ENCODE data around the gene RAB11FIP4. TPM values are rescaled to one million over a fixed set of nuclear protein-coding genes. Genes with fewer than 3 reads are reported as not detected.

Gene RAB11FIP4
- total RNA-seq, 3 donors from 2014 or later: 1.9 to 18.7 (median 11.8) TPM

DNA sequence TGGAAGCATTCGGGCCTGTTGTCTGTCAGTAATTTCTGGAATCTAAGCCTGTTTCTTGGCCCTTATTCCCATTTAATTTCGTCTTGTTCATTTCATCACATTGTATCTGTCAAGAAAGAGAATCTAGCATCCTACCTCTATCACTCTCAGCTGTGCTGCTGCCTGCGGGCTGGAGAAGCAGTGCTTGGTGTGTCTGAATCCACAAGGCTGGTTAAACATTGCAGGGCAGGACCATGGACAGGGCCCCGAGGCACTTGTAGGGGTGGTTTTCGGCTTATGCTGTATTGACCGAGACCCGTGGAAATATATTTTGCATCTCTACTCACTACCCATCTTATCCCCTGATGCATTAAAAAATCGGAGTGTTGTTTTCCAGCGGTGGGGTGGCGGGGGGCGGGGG is 3.1 kb downstream of the RAB11FIP4 start:
- Histone ChIP-seq H3K27ac (no peak overlapping the region), H3K9me3 (no peaks in the 10 kb centered on the region), H3K36me3 (no peaks in the 10 kb centered on the region), H3K27me3 (peaks cover 3 to 40% of the 10 kb centered on the region in 2 donors), H3K4me1 (peaks cover 0 to 5% of the 10 kb centered on the region in 2 donors), H3K4me3 (no peak overlapping the region)
- intact Hi-C loops (cut with DNase I; ENCODE audit: low total_unique reads): no loop called here
- DNase-seq (ENCODE audit: low spot score in 2 of 2): no peak
- TF ChIP-seq POLR2A (IDR thresholded peaks at IDR 0.05) (no peak), POLR2AphosphoS5 (IDR thresholded peaks at IDR 0.05) (no peak), CTCF (IDR thresholded peaks at IDR 0.05) (no peak)

DNA sequence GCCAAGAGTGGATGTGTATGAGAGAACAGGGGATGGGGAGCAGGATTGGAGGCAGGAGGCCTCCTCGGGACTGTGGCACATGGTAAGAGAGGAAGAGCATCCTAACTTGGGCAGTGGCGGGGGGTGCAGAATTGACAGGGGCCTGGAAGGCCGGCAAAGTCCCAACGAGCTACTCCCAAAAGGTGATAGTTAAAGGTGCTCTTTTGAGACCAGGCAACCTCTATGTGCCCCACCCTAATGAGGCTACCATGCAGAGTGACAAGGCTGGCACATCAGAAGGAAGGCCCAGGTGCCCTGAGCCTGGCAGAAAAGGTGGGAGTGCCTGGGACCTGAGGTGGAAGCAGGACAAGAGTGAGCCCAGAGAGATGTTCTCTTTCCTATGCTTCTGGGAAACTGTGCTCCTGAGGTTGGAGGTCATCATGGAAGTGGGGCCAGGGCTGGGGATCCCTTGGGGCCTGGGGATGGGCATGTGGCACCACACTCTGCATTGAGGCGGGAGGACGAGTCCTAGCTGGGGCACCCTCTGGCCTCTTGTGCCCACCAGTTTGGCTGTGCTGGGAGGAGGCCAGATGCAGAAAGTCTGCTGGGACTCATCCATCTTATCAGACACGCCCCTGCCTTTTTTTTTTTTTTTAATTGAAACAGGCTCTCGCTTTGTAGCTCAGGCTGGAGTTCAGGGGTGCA is 5.9 kb downstream of the RAB11FIP4 start:
- no peak for DNase-seq (ENCODE audit: low spot score in 2 of 2)

GRCh38 chr17:31398381-31399311 is 7.2 kb downstream of the RAB11FIP4 start:
- Histone ChIP-seq H3K4me3 (no peak overlapping the region), H3K27me3 (peaks cover 0 to 7% of the 10 kb centered on the region in 2 donors), H3K9me3 (no peaks in the 10 kb centered on the region), H3K4me1 (no peaks in the 10 kb centered on the region), H3K36me3 (no peaks in the 10 kb centered on the region), H3K27ac (no peak overlapping the region)
- no peak for TF ChIP-seq POLR2AphosphoS5 (IDR thresholded peaks at IDR 0.05)
- no peak for DNase-seq (ENCODE audit: low spot score in 2 of 2)
- intact Hi-C loops (cut with DNase I; ENCODE audit: low total_unique reads): no loop called here

More for the DNA sequence above, 5.9 kb downstream of the RAB11FIP4 start:
- intact Hi-C loops (cut with DNase I; ENCODE audit: low total_unique reads): no loop called here
- Histone ChIP-seq H3K27ac (no peak overlapping the region), H3K27me3 (peaks cover 0 to 18% of the 10 kb centered on the region in 2 donors), H3K9me3 (no peaks in the 10 kb centered on the region), H3K4me3 (no peak overlapping the region), H3K4me1 (no peaks in the 10 kb centered on the region), H3K36me3 (no peaks in the 10 kb centered on the region)
- TF ChIP-seq POLR2A (IDR thresholded peaks at IDR 0.05): no peak

GRCh38 chr17:31400481-31400950 is 9.0 kb downstream of the RAB11FIP4 start:
- no peak overlapping the region for H3K27ac ChIP-seq
- H3K36me3 ChIP-seq: no peaks in the 10 kb centered on the region
- DNase-seq (ENCODE audit: low spot score in 2 of 2): no peak
- no peaks in the 10 kb centered on the region for H3K9me3 ChIP-seq
- H3K4me1 ChIP-seq: no peaks in the 10 kb centered on the region
- peaks cover 0 to 7% of the 10 kb centered on the region in 2 donors for H3K27me3 ChIP-seq
- H3K4me3 ChIP-seq: no peak overlapping the region
- TF ChIP-seq POLR2AphosphoS5 (IDR thresholded peaks at IDR 0.05) (no peak), POLR2A (IDR thresholded peaks at IDR 0.05) (no peak), CTCF (IDR thresholded peaks at IDR 0.05) (no peak)
- intact Hi-C loops (cut with DNase I; ENCODE audit: low total_unique reads): no loop called here

GRCh38 chr17:31401456-31402254 is 10.2 kb downstream of the RAB11FIP4 start:
- intact Hi-C loops (cut with DNase I; ENCODE audit: low total_unique reads): no loop called here

More at GRCh38 chr17:31401456-31402254, 10.2 kb downstream of the RAB11FIP4 start:
- no peak overlapping the region for H3K4me3 ChIP-seq
- H3K27ac ChIP-seq: no peak overlapping the region
- DNase-seq (ENCODE audit: low spot score in 2 of 2): no peak
- H3K4me1 ChIP-seq: no peaks in the 10 kb centered on the region
- no peaks in the 10 kb centered on the region for H3K36me3 ChIP-seq
- TF ChIP-seq POLR2A (IDR thresholded peaks at IDR 0.05): no peak
- TF ChIP-seq CTCF (IDR thresholded peaks at IDR 0.05): no peak
- TF ChIP-seq POLR2AphosphoS5 (IDR thresholded peaks at IDR 0.05): no peak
- H3K27me3 ChIP-seq: peaks cover 0 to 2% of the 10 kb centered on the region in 2 donors
- no peaks in the 10 kb centered on the region for H3K9me3 ChIP-seq

Data from breast epithelium (tissue), 4 donors.